Stimulated activated CD8-positive, alpha-beta memory T cell treated with anti-CD3 and anti-CD28 coated beads, Interleukin-15, amount 100 ng/mL, for 4 hours (primary cell): ENCODE measurements around the gene B3GNT5.

ENCODE experiments used
- DNase-seq, 2 donors: peaks; one replicate each; pipeline ENCODE4 v3.0.0-alpha.2; 2020; ENCODE audit warnings: low read depth in 2 of 2

B3GNT5 gene

GRCh38 chr3:183252973-183253527 lies at the start of gene B3GNT5:
Gene B3GNT5, plus strand, starts transcription at chr3:183253253. Its CDS starts 16,546 bp downstream, at chr3:183269799.
- peak; percentile 30 to 33 for DNase-seq

GRCh38 chr3:183203670-183204069 lies 49.4 kb upstream of the B3GNT5 start:
- no peak for DNase-seq

GRCh38 chr3:183208260-183208659 lies 44.8 kb upstream of the B3GNT5 start:
- no peak for DNase-seq

- DNase-seq, result no peak
Measured at GRCh38 chr3:183208800-183209199, 44.3 kb upstream of the B3GNT5 start.

GRCh38 chr3:183210341-183210740 lies 42.7 kb upstream of the B3GNT5 start:
- DNase-seq, result no peak

- DNase-seq, result peak in 1 of 2 donors; percentile 16
Measured at GRCh38 chr3:183210862-183211341, 42.2 kb upstream of the B3GNT5 start.

- no peak for DNase-seq
Measured at GRCh38 chr3:183211352-183211751, 41.7 kb upstream of the B3GNT5 start.

GRCh38 chr3:183212096-183212495 lies 41.0 kb upstream of the B3GNT5 start:
- no peak for DNase-seq

GRCh38 chr3:183212565-183212964 lies 40.5 kb upstream of the B3GNT5 start:
- no peak for DNase-seq

- no peak for DNase-seq
Measured at GRCh38 chr3:183213415-183214276, 39.4 kb upstream of the B3GNT5 start.

GRCh38 chr3:183214277-183214612 lies 38.8 kb upstream of the B3GNT5 start:
- no peak for DNase-seq

GRCh38 chr3:183215591-183216202 lies 37.4 kb upstream of the B3GNT5 start:
- DNase-seq, result no peak

GRCh38 chr3:183217548-183218332 lies 35.3 kb upstream of the B3GNT5 start:
- no peak for DNase-seq

- no peak for DNase-seq
Measured at GRCh38 chr3:183218826-183219225, 34.2 kb upstream of the B3GNT5 start.

- DNase-seq, result no peak
Measured at GRCh38 chr3:183220828-183221227, 32.2 kb upstream of the B3GNT5 start.

- no peak for DNase-seq
Measured at GRCh38 chr3:183222631-183223235, 30.3 kb upstream of the B3GNT5 start.

- peak in 1 of 2 donors; percentile 24 for DNase-seq
Measured at GRCh38 chr3:183224180-183224970, 28.7 kb upstream of the B3GNT5 start.

- DNase-seq, result no peak
Measured at GRCh38 chr3:183226333-183226890, 26.6 kb upstream of the B3GNT5 start.

GRCh38 chr3:183227586-183227985 lies 25.5 kb upstream of the B3GNT5 start:
- DNase-seq, result no peak

GRCh38 chr3:183229178-183229577 lies 23.9 kb upstream of the B3GNT5 start:
- DNase-seq, result no peak
